Mucosa of descending colon (tissue), 3 donors: ENCODE data around the gene SYT5. TPM values are rescaled to one million over a fixed set of nuclear protein-coding genes. Genes with fewer than 3 reads are reported as not detected.

Source experiments
- ATAC-seq: fragments of 200-7000 bp; cut with Tn5 transposase; one replicate; pipeline ENCODE4 v1.9.1; 2020; ENCODE audit warnings: mild to moderate bottlenecking, moderate library complexity
- DNase-seq, 3 donors: peaks; one replicate each; pipeline ENCODE4 v3.0.0-alpha.2; 2020
- H3K36me3 ChIP-seq: fragments of 200-600 bp; one replicate; pipeline ENCODE4 v1.8.0; 2021; ENCODE audit warnings: low read depth, mild to moderate bottlenecking
- H3K4me1 ChIP-seq: fragments of 200-600 bp; one replicate; pipeline ENCODE4 v1.8.0; 2021; ENCODE audit warnings: low read depth, mild to moderate bottlenecking
- H3K4me3 ChIP-seq: fragments of 200-600 bp; one replicate; pipeline ENCODE4 v1.8.0; 2021; ENCODE audit warnings: mild to moderate bottlenecking
- H3K9me3 ChIP-seq: fragments of 200-600 bp; one replicate; pipeline ENCODE4 v1.8.0; 2021; ENCODE audit warnings: mild to moderate bottlenecking
- intact Hi-C, 2 donors: fragments of 100-400 bp; cut with DNase I in 1 of 2; cut with micrococcal nuclease in 1 of 2; formaldehyde crosslinking; loops; one replicate each; pipeline versions ENCODE4 v1.11.0 to v1.11.1; 2022; cut with DNase I, micrococcal nuclease
- total RNA-seq, 3 donors: library from RNA; stranded (reverse); fragmentation: NEBNext Ultra II Directional in 2 of 3; extraction: Animal tissue kit (Norgen Biotek cat#: 25700) in 2 of 3; gene quantifications; one replicate each; pipeline versions ENCODE4 v1.2.1 to v1.2.4, GENCODE V29; 2021 to 2023
- TF ChIP-seq, protein P1 (sequence below): fragments of 200-600 bp; IDR thresholded peaks from one replicate; pipeline ENCODE4 v1.8.0; 2022; ENCODE audit warnings: antibody characterized with exemption, mild to moderate bottlenecking
- donor health status: DM: no; HTN: no; CAD: no; lungs with moderate emphysema.
- donor health status: DM: no; HTN: no; CAD: no.
- donor health status: DM: no; HTN: yes; CAD: no.

Gene SYT5
- total RNA-seq, 3 donors from 2014 or later, result 1.0 to 2.9 (median 1.2) TPM

DNA sequence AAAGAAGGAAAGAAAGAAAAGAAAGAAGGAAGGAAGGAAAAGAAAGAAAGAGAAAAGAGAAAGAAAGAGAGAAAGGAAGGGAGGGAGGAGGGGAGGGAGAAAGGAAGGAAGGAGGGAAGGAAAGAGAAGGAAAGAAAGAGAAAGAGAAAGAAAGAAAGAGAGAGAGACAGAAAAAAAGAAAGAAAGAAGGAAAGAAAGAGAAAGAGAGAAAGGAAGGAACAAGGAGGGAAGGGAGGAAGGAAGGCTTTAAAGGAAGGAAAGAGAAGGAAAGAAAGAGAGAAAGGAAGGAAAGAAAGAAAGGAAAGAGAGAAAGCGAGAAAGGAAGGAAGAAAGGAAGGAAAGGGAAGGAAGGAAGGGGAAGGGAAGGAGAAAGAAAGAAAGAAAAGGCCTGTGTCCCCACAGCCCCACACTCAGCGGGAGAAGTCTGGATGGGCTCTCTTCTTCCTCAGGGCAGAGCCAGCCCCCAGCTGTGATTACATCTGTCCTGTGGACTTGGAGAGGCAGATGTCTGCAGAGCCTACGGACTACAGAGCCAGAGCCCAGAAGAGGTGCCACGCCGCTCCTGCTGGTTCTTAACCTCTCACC, 19.6 kb upstream of the SYT5 start:
- Histone ChIP-seq H3K4me3 (no peak overlapping the region), H3K36me3 (peaks cover 5% of the 10 kb centered on the region), H3K4me1 (no peaks in the 10 kb centered on the region), H3K9me3 (no peaks in the 10 kb centered on the region)
- DNase-seq (no peak), ATAC-seq (no peak)
- intact Hi-C loops, result no loop called here
- TF ChIP-seq, protein P1, sequence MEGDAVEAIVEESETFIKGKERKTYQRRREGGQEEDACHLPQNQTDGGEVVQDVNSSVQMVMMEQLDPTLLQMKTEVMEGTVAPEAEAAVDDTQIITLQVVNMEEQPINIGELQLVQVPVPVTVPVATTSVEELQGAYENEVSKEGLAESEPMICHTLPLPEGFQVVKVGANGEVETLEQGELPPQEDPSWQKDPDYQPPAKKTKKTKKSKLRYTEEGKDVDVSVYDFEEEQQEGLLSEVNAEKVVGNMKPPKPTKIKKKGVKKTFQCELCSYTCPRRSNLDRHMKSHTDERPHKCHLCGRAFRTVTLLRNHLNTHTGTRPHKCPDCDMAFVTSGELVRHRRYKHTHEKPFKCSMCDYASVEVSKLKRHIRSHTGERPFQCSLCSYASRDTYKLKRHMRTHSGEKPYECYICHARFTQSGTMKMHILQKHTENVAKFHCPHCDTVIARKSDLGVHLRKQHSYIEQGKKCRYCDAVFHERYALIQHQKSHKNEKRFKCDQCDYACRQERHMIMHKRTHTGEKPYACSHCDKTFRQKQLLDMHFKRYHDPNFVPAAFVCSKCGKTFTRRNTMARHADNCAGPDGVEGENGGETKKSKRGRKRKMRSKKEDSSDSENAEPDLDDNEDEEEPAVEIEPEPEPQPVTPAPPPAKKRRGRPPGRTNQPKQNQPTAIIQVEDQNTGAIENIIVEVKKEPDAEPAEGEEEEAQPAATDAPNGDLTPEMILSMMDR, result no peak

DNA sequence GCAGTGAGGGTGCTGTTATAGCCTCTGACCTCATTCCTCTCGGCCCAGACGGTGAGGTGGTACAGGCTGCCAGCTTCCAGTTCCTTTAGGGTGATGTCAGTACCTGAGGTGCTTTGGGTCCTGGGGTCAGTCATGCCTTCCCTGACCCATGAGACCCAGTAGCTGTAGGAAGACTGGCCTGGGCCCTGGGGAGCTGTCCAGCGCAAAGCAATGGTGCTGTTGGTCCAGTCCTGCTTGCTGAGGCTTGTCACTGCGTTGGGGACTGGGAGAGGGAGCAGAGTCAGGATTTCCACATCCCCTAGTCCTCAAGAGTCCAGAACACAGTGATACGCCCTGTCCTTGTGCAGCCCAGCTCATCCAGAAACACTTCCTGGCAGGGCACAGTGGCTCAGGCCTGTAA, 18.6 kb upstream of the SYT5 start:
- H3K4me3 ChIP-seq, result no peak overlapping the region

DNA sequence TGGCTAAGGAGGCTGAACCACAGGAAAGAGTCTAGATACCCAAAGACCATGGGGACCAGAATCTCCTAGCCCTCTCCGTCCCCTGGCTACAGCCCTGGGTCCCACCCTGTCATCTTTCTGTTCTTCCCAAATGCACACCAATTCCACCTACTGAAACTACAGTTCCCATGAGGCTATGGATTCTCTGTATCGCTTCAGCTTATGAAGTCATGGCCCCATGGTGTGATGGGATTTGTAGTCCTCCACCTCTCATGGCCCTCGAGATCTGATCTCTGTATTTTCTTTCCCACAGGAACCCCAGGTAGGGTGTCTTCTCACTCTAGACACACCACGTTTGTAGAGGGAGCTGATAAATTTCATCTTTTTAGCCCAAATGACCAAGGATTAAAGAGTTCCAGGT, 17.4 kb upstream of the SYT5 start:
- no peak overlapping the region for H3K4me3 ChIP-seq
- H3K4me1 ChIP-seq, result no peaks in the 10 kb centered on the region
- intact Hi-C loops, result no loop called here
- TF ChIP-seq, protein P1, result no peak
- no peak for DNase-seq
- ATAC-seq, result no peak
- H3K9me3 ChIP-seq, result no peaks in the 10 kb centered on the region
- peaks cover 5% of the 10 kb centered on the region for H3K36me3 ChIP-seq

More for the DNA sequence above, 18.6 kb upstream of the SYT5 start:
- no peaks in the 10 kb centered on the region for H3K4me1 ChIP-seq
- peaks cover 5% of the 10 kb centered on the region for H3K36me3 ChIP-seq
- TF ChIP-seq, protein P1, result no peak
- intact Hi-C loops, result no loop called here
- no peak for DNase-seq
- ATAC-seq, result no peak
- H3K9me3 ChIP-seq, result no peaks in the 10 kb centered on the region

DNA sequence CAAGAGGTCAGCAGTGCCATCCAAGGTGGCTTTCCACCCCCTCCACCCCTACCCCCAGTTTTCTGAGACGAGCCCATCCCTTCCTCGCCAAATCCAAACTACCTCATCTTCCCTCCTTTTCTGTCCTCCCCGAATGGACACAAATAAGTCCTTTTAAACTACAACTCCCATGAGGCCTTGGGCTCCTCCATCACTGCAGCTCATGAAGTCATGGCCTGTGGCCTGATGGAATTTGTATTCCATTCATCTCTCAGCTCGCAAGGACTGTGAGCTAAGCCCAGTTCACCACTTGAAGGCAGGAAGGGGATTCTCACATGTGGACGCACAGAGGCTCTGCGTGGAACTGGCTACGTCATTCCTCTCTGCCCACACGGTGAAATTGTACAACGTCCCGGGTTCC, 16.7 kb upstream of the SYT5 start:
- TF ChIP-seq, protein P1, result no peak
- ATAC-seq (peak; percentile 16), DNase-seq (no peak)
- H3K4me3 ChIP-seq, result no peak overlapping the region
- H3K9me3 ChIP-seq, result no peaks in the 10 kb centered on the region
- intact Hi-C loops, result no loop called here
- H3K4me1 ChIP-seq, result no peaks in the 10 kb centered on the region
- H3K36me3 ChIP-seq, result peaks cover 5% of the 10 kb centered on the region

DNA sequence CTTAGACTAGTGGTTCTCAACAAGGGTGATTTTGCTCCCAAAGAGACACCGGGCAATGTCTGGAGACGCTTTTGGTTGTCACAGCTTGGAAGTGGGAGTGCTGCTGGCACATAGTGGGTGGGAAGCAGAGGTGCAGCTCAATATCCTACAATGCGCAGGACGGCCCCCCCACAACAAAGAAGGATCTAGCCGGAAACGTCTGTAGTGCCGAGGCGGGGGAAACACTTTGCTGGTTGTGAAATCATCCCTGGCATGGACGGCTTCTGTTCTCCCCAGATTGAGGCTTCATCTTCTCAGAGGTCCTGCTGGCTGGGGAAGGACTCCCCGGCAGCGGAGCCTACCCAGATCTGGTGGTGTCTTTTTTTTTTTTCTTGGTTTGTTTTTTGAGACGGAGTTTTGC, 13.4 kb upstream of the SYT5 start:
- DNase-seq (no peak), ATAC-seq (no peak)
- TF ChIP-seq, protein P1, result no peak
- no peaks in the 10 kb centered on the region for H3K36me3 ChIP-seq
- intact Hi-C loops, result no loop called here
- no peak overlapping the region for H3K4me3 ChIP-seq
- H3K9me3 ChIP-seq, result no peaks in the 10 kb centered on the region
- no peaks in the 10 kb centered on the region for H3K4me1 ChIP-seq

DNA sequence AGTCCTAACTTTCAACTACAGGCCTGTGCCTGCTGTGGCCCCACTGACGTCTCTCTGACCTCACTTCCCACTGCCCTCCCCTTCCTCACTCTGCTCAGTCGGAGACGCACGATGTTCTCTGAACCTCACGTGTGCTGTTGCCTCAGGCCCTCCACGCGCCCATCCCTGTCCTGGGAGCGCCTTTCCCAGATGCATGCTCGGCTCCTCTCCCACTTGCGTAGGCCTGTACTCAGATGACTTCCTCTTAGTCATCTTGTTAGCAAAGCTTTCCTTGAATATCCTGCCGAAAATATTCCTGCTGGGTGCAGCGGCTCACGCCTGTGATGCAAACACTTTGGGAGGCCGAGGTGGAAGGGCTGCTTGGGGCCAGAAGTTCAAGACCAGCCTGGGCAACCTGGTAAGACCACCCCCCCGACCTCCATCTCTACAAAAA, 9.3 kb upstream of the SYT5 start:
- Histone ChIP-seq H3K36me3 (no peaks in the 10 kb centered on the region), H3K9me3 (no peaks in the 10 kb centered on the region), H3K4me3 (no peak overlapping the region), H3K4me1 (no peaks in the 10 kb centered on the region)
- TF ChIP-seq, protein P1, result no peak
- ATAC-seq, result peak; percentile 36
- DNase-seq, result no peak
- intact Hi-C loops, result no loop called here
